GM19324 (cell line): Measurements from ENCODE around the gene DOHH.

ENCODE experiments used
- ATAC-seq: cut with Tn5 transposase; IDR thresholded peaks from one replicate; pipeline ENCODE4 v1.9.1; 2021; ENCODE audit warnings: mild to moderate bottlenecking, moderate library complexity; ENCODE audit not compliant: unreplicated experiment, low FRiP score

DOHH gene

DNA sequence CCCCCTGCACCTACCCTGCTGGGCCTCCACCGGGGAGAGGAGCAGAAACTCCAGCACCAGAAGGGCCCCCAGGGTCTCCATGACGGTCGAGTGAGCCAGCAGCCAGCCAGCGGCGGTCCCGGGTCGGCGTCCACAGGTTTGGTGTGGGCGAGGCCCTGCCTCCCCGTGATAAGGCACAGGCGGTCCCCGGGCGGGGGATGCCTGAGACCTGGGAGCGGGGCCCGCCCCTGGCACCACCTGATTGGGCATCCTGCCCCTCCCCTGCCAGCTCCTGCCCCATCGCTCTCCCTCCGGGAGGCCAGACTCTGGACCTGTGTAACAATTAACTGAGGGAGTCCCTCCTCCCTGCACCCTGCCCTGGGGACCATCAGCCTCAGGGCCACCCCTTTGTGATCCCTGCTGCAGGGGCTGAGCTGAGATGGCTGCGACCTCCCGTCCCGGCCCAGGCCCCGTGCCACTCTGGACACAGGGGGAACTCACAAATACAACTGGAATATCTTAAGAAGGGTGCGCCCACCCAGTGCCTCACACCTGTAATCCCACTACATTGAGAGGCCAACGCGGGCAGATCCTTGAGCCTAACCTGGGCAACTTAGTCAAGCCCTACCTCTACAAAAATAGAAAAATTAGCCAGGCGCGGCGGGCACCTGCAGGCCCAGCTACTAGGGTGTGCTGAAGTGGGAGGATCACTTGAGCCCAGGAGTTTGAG is 19.9 kb downstream of the DOHH start, which contains the start of gene SMIM24:
Gene SMIM24 (minus strand): TSS at position 143 of the 709 bp plus-strand sequence. CDS start 62 bp downstream, at position 81.
- no peak for ATAC-seq

DNA sequence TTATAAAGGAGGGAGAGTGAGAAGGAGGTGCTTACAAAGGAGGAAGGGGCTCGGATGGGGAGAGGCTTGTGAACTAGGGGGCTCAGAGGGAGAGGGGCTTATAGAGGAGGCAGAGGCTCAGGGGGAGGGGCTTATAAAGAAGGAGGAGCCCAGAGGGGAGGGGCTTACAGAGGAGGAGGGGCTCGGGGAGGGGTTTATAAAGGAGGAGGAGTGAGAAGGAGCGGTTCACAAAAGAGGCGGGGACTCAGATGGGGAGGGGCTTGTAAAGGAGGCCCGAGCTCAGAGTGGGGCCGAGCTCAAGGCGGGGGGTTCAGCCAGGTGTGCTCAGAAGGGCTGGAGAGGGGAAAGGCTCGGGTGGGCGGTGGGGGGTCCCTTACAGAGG is 20.6 kb downstream of the DOHH start:
- no peak for ATAC-seq

DNA sequence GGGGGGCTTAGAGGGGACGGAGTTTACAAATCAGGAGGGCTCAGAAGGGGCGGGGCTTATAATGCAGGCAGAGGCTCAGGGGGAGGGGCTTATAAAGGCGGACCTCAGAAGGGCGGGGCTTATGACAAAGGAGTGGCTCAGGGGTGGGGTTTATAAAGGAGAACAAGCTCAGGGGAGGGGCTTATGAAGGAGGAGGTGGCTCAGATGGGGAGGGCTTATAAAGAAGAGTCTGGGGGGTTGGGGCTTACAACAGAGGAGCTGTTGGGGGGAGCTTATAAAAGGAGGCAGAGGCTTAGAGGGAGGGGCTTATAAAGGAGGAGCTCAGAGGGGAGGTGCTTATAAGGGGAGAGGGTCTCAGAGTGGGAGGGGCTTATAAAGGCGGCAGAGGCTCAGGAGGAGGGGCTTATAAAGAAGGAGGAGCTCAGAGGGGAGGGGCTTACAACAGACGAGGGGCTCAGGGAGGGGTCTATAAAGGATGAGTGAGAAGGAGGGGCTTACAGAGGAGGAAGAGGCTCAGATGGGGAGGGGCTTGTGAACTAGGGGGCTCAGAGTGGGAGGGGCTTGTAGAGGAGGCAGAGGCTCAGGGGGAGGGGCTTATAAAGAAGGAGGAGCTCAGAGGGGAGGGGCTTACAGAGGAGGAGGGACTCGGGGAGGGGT is 21.2 kb downstream of the DOHH start:
- no peak for ATAC-seq

DNA sequence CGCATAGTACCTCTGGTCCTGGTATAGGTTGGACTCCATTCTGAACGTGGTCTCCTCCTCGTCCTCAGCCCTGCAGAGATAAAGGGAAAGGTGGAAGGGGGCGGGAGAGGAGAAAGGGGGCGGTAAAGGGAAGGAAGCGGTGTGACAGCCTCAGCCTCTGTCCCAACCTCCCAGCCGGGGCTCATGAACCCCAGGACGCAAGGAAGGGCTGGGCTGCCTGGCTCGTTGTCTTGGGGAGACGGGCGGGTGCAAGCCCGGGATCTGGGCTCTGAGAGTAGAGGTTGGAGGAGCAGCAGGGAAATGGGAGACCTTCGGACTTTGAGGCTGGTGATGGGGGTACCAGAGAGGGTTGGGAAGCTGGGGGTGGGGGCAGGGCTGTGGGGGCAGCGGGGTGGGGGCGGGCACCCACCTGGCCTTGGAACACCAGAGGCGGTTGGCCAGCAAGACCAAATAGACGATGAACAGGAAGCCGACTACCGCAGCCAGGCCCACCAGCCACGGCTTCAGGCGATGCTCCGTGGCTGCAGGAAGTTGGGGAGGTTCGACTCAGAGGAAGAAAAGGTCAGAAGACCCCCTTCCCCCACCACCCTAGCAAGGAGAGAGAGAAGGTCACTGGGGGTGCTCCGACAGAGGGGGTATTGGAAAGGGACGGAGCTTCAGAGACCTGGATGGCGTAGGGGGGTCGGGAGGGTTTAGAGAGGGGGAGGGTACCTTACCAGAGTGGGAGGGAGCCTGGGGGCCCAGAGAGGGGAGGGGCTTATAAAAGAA is 21.9 kb downstream of the DOHH start:
- no peak for ATAC-seq

DNA sequence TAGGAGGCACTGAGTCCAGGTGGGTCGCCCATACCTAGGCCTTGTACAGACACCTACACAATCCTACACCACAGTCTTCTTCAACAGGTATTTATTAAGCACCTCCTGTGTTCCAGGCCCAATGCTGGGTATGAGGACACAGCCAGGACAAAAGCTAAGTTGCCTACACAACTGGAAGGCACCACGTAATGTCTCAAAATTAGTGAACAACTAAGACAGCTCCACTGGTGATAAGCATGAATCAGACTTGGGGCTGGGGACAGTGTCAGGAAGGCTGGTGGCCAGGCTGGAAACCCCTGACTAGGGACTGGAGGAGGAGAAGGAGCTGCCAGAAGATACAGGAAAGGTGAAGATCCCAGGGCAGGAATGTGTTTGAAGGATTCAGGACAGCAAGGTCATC is 22.5 kb downstream of the DOHH start:
- ATAC-seq: no peak

DNA sequence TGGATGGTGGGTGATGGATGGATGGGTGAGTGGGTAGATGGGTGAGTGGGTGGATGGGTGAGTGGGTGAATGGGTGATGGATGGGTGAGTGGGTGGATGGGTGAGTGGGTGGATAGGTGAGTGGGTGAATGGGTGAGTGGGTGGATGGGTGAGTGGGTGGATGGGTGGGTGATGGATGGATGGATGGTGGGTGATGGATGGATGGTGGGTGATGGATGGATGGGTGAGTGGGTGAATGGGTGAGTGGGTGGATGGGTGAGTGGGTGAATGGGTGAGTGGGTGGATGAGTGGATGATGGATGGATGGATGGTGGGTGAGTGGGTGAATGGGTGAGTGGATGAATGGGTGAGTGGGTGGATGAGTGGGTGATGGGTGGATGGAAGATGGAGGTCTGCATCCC is 23.0 kb downstream of the DOHH start:
- no peak for ATAC-seq

DNA sequence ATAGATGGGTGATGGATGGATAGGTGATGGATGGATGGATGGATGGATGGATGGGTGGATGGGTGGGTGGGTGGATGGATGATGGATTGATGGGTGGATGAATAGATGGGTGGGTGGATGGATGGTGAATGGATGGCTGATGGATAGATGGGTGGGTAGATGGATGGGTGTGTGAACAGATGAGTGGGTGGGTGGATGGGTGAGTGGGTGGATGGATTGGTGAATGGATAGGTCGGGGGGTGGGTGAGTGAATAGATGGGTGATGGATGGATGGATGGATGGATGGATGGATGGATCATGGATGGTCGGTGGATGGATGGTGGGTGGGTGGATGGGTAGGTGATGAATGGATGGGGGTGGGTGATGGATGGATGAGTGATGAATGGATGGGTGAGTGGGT is 23.6 kb downstream of the DOHH start:
- no peak for ATAC-seq

DNA sequence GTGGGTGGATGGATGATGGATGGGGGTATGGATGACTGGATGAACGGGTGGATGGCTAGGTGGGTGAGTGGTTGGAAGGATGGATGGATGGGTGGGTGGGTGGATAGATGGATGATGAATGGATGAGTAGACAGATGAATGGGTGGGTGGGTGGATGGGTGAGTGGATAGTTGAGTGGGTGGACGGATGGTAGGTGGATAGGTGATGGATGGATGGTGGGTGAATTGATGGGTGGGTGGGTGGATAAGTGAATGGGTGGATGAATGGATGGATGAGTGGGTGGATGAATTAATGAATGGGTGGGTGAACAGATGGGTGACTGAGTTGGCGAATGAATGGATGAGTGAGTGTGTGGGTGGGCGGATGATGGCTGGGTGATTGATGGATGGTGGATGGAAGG is 25.0 kb downstream of the DOHH start:
- ATAC-seq: no peak

DNA sequence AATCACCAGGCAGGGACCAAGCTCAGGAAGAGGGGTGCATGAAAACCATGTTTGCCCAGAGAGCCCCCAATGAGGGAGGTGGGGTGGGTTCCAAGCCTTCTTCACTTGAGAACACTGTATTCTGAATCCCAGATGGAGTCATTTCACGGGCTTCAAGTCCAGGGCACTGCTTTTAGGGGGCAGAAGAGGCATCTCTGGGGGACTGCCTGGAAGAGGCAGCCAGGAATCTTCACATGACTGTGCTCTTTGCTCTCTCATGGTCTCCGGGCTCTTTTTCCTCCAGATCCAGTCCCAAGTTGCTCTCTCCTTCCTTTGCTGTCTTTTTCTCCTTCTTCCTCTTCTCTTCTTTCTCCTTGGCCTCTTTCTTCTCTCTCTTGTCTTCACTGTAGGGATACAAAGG is 25.9 kb downstream of the DOHH start:
- no peak for ATAC-seq

DNA sequence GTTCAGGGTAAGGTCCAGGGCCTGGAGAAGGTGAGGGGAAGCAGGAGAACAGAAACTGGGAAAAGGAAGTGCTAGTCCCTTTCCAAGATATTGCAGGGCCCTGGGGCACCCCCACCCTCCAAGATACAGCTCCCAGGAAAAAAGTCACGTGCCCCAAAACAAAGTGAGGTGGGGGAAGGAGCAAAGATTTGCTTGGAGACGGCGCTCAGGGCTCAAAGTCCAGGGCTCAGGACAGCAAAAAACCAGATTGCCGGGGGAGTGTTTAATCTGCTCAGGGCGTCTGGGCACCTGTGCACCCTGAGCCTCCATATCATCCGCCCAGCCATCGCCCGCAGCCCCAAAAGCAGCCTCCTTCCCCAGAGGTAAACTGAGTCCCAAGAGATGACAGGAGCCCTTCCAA is 26.5 kb downstream of the DOHH start:
- ATAC-seq: no peak

DNA sequence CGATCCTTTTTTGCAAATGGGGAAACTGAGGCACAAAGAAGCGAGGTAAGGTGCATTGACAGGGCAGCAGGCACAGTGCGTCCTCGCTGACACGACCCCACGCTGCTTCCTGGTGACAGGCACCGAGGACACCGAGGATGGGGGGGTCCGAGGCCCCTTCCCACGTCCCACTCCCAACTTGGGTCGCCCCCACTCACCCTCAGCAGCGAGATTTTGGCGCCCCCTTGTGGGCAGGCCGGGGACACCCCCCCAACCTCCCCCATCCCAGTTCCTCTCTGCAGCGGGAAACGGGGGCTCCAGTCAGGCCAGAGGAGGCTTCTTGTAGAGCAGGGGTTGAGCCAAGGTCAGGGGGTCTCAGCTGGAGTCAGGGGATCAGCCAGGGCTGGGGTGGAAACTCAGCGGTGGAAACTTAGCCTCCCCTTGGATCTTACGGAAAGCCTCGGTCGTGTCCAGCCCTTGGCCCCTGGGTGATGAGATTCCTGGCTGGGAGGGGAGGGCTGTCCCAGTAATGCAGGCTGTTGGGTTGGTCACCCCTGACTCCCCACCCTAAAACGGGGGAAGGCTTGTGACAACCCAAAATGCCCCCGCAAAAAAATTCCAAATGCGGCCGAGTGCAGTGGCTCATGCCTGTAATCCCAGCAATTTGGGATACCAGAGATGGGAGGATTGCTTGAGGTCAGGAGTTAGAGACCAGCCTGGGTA is 28.4 kb downstream of the DOHH start:
- ATAC-seq: no peak

DNA sequence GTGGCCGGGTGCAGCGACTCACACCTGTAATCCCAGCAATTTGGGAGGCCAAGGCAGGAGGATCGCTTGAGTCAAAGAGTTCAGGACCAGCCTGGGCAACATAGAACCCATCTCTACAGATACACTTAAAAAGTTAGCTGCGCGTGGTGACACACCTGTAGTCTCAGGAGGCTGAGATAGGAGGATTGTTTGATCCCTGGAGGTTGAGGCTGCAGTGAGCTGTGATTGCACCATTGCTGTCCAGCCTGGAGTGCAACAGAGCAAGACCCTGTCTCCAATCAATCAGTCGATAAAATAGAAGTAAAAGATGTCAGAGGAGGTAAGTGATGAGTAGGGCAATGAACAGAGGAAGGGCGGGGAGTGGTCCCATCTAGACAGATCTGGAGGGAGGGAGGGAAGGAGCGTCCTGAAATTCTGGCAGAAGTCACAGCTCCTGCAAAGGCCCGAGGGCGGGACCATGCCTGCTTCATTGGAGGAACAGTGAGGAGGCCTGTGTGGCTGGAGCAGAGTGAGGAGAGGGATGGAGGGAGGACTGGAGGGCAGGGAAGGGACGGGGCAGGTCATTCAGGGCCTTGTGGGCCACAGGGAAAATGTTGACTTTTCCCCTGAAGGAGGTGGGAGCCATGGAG is 29.9 kb downstream of the DOHH start:
- ATAC-seq: no peak

DNA sequence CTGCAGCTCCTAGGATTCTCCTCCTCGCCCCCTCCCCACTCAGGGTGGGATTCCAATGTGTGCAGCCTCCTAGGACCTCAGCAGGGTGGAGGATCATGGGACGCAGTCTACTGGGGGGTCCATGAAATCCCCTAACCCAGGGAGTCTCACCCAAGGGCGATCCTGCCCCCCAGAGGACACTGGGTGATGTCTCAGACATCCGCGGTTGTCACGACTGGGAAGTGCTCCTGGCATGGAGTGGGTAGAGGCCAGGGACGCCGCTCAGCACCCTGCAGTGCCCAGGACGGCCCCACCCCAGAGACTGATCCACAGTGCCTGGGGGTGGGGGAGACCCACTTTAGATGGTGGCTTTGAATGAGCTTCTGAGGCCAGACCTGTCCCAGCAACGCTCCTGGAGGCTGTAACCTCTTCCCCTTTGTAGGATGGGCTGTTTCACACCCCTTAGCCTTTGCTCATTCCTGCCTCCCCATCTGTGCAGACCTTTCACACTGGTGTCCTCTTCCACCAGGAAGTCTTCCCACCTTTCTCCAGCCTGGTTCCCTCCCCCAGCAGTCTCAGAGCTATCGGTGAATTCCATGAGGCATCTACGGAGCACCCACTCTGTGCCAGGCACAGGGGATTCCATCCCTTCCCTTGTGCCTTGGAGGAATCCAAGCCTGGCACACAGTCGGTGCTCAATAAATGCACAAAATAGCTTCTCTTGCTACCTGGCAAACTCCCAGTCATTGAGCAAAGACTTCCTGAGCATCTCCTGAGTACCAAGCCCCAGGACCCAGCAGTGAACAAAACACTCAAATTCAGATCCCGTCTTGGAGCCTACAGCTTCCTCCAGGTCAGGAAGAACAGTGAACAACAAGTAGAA is 30.6 kb downstream of the DOHH start:
- ATAC-seq: no peak

DNA sequence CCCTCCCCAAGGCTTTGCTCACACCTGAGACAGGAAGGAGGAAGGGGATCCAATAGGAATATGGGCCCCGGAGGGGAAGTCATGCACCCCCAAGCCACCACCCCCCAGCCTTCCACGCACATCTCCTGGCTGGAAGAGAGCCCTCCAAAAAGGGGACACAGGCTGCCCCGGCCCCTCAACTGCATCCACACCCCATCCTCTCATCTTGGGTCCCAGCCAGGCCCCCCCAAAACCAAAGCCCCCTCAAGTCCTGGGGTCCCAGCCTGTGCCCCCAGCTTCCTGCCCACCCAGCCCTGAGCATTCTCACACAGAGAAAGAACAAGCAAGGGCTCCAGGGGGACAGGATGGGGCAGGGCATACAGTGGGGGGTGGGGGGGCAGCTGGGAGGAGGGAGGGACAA is 32.3 kb downstream of the DOHH start:
- ATAC-seq: no peak

DNA sequence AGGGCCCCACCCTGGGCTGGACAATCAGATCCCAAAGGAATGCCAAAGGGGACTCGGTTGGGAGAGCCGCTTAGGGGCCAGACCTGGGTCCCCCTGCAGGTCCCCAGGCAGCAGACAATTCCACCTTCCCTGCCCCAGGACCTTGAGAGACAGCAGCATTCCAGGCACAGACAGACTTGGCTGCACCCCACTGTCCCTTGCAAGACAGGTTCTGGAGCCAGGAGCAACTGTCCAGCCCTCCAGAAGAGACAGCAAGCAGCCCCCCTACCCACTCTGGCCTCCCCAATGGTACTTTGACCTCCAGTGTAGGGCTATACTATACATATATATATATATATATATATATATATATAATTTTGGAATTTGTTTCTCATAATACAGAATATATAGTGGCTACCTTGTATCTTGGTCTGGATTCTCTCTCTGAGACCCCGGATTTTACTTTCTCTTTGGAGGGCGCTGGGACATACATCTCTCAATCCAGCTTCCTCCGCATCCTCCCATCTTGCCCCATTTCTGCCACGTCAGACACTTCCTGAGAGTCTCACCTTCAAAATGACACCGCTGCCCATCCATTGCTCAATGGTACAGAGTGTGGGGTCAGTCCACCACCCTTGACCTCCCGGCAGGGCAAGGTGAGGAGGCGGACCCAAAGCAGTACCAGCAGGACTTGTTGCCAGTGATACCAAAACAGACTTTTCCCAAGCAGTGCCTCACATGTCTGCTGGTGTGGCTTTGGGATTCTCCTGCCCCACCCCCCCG is 32.9 kb downstream of the DOHH start:
- no peak for ATAC-seq

DNA sequence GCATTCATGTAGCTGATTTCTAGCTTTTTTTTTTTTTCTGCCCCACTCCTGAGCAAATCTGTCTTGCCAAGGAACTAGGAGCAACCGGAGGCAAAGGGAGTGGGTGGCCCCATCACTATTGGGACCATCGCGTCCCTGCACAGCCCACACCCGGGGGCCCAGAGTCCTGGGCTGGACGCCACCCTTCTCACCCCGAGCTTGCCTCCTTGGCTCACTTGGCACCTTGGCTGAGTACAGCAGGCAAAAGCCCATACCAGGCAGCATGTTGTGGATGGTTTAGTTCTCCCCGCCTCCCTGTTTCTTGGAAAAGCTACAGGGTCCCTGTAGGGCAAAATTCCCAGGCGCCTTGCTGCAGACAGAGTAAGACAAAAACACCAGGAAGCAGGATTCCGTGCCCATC is 33.8 kb downstream of the DOHH start:
- ATAC-seq: no peak

DNA sequence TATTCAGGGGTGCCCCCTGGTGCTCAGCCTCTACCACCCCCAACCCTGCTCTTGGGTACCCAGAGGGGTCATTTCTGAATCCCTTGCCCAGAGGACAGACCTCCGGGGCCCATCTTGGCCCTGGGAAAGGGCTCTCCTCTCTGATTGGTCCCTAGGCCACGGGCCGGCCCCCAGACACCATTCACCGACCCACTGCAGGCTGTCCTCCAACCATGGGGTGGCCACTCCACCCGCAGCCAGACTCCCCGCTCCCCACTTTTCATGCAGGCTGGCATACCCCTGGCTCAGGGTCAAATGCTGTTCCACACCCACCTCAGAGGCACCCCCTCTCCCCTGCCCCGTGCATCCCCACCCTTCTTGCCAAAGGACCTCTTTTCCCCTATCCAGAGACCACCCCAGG is 34.9 kb downstream of the DOHH start:
- no peak for ATAC-seq

DNA sequence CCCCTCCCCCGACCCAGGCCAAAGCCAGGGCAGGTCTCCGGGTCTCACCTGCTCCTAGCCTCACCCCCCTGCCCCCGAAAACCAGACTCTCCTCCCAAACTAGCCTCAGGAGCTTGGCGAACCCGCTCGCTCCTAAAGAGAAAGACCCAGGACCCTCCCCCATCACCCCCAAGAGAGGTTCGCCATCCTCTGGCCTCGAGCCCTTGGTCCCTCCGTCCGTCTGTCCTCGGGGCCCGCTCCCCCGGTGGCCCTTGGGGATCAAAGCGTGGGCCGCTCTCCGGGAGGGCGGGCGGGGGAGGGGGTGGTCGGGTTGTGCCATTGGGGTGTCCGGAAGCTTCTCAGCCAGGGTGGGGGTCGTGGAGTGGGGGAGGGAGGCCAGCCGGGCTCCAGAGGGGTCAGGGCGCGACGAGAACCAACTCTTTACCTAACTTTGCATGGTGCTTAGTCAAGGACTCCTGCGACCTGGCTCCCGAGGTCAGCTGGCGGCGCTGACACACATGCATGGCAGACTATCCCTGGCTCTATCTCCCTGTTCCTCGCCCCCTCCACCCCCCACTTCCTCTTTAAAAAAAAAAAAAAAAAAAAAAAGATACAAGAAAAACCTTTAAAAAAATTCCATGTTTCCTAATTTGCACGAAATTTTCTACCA is 35.8 kb downstream of the DOHH start:
- ATAC-seq: no peak
